HG02642 (cell line): ENCODE results near the gene VPS36.
"Not testable (repeated sequence)": the region's sequence is repeated elsewhere in the genome, so short reads cannot be mapped to it uniquely, and the experiment has no call there.

Experiments used
- ATAC-seq: cut with Tn5 transposase; IDR thresholded peaks from one replicate; pipeline ENCODE4 v1.9.1; 2021; ENCODE audit warnings: mild to moderate bottlenecking; ENCODE audit not compliant: unreplicated experiment, poor library complexity

Gene VPS36

GRCh38 chr13:52450012-52450792 is at the start of gene VPS36:
VPS36 (minus strand) TSS chr13:52450634; CDS start chr13:52450594, 40 bp downstream.
- peak; percentile 69 for ATAC-seq

- ATAC-seq = not testable (repeated sequence)
Observed at GRCh38 chr13:52497979-52498378, 47.5 kb upstream of the VPS36 start.

GRCh38 chr13:52494241-52494640 is 43.8 kb upstream of the VPS36 start:
- not testable (repeated sequence) for ATAC-seq

- ATAC-seq = not testable (repeated sequence)
Observed at GRCh38 chr13:52491015-52491414, 40.6 kb upstream of the VPS36 start.

- not testable (repeated sequence) for ATAC-seq
Observed at GRCh38 chr13:52488763-52489162, 38.3 kb upstream of the VPS36 start.

GRCh38 chr13:52487078-52487477 is 36.6 kb upstream of the VPS36 start:
- not testable (repeated sequence) for ATAC-seq

- ATAC-seq = not testable (repeated sequence)
Observed at GRCh38 chr13:52480677-52481428, 30.4 kb upstream of the VPS36 start.

GRCh38 chr13:52468487-52468886 is 18.1 kb upstream of the VPS36 start:
- not testable (repeated sequence) for ATAC-seq

GRCh38 chr13:52463526-52463925 is 13.1 kb upstream of the VPS36 start:
- ATAC-seq = no peak

GRCh38 chr13:52461265-52461664 is 10.8 kb upstream of the VPS36 start:
- ATAC-seq = no peak

- ATAC-seq = no peak
Observed at GRCh38 chr13:52459668-52460067, 9.2 kb upstream of the VPS36 start.

- peak; percentile 41 for ATAC-seq
Observed at GRCh38 chr13:52455677-52456041, 5.2 kb upstream of the VPS36 start.

- ATAC-seq = peak; percentile 83
Observed at GRCh38 chr13:52454820-52455676, 4.6 kb upstream of the VPS36 start, which contains the start of gene CKAP2. CKAP2 (plus strand) TSS chr13:52455478; CDS start chr13:52455557, 79 bp downstream.

GRCh38 chr13:52454459-52454819 is 4.0 kb upstream of the VPS36 start:
- ATAC-seq = peak; percentile 17

GRCh38 chr13:52452470-52452869 is 2.0 kb upstream of the VPS36 start:
- ATAC-seq = no peak

GRCh38 chr13:52451135-52451804 is 836 bp upstream of the VPS36 start:
- ATAC-seq = no peak

GRCh38 chr13:52450793-52451116 is 321 bp upstream of the VPS36 start:
- no peak for ATAC-seq

GRCh38 chr13:52449331-52450011 is 963 bp downstream of the VPS36 start:
- ATAC-seq = peak; percentile 1

- no peak for ATAC-seq
Observed at GRCh38 chr13:52447815-52448552, 2.5 kb downstream of the VPS36 start.
